Tibial nerve (tissue), 3 donors: Measurements from ENCODE around the gene ARL8A.

ENCODE experiments used
- CTCF ChIP-seq, 5 experiments: fragments of 200-600 bp in 3 of 5; fragments of 450-650 bp in 2 of 5; sonication (generic) in 3 of 5; IDR thresholded peaks; one replicate each; pipeline ENCODE4 v1.5.1; 2016 to 2019; ENCODE audit warnings: antibody characterized with exemption in 5 of 5, mild to moderate bottlenecking in 3 of 5, moderate library complexity in 2 of 5
- POLR2A ChIP-seq, 2 donors: fragments of 450-650 bp; IDR thresholded peaks; one replicate each; pipeline ENCODE4 v1.6.1; 2017; ENCODE audit warnings: antibody characterized with exemption in 2 of 2, mild to moderate bottlenecking in 2 of 2, moderate library complexity in 2 of 2

- TF ChIP-seq CTCF (IDR thresholded peaks at IDR 0.05) (no peak), POLR2A (IDR thresholded peaks at IDR 0.05) (no peak)
Measured at GRCh38 chr1:202107321-202107761, 37.2 kb downstream of the ARL8A start.
